ENCODE data around the gene ASXL1.
"Not testable (repeated sequence)": the region's sequence is repeated elsewhere in the genome, so short reads cannot be mapped to it uniquely, and the experiment has no call there.

ASXL1 gene

GRCh38 chr20:32378461-32378860 lies 20.3 kb downstream of the ASXL1 start:
- no peak for TF ChIP-seq CTCF (IDR thresholded peaks at IDR 0.05; ENCODE audit: low read depth, low read length)
- H3K36me3 ChIP-seq, result peaks cover 32% of the 10 kb centered on the region
- no peaks in the 10 kb centered on the region for H3K9me3 ChIP-seq
- H3K27me3 ChIP-seq, result no peaks in the 10 kb centered on the region
- no peaks in the 10 kb centered on the region for H3K4me1 ChIP-seq
- no peak overlapping the region for H3K4me3 ChIP-seq (ENCODE audit: low read depth, low read length)
- no peak for DNase-seq

DNA sequence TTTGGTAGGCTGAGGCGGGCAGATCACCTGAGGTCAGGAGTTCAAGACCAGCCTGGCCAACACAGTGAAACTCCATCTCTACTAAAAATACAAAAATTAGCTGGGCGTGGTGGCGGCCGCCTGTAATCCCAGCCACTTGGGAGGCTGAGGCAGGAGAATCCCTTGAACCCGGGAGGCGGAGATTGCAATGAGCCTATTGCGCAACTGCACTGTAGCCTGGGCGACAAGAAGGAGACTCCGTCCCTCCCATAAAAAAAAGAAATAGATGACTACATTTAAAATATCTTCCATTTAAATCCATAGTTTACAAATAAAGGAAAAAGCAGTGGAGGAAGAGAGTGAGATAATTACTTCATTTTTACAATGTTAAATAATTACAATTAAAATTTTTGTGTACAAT lies 21.9 kb downstream of the ASXL1 start:
- DNase-seq; H3K4me1 ChIP-seq; H3K9me3 ChIP-seq; H3K4me3 ChIP-seq (ENCODE audit: low read depth, low read length); H3K27me3 ChIP-seq: not testable (repeated sequence)
- H3K36me3 ChIP-seq, result peaks cover 20% of the 10 kb centered on the region

GRCh38 chr20:32380745-32381144 lies 22.6 kb downstream of the ASXL1 start:
- Histone ChIP-seq H3K9me3 (no peaks in the 10 kb centered on the region), H3K27me3 (no peaks in the 10 kb centered on the region), H3K4me1 (peaks cover 4% of the 10 kb centered on the region), H3K36me3 (peaks cover 17% of the 10 kb centered on the region), H3K4me3 (ENCODE audit: low read depth, low read length) (no peak overlapping the region)
- no peak for TF ChIP-seq CTCF (IDR thresholded peaks at IDR 0.05; ENCODE audit: low read depth, low read length)
- no peak for DNase-seq

- Histone ChIP-seq H3K4me3 (ENCODE audit: low read depth, low read length) (no peak overlapping the region), H3K36me3 (peaks cover 15% of the 10 kb centered on the region), H3K27me3 (no peaks in the 10 kb centered on the region), H3K9me3 (no peaks in the 10 kb centered on the region), H3K4me1 (peaks cover 8% of the 10 kb centered on the region)
- TF ChIP-seq CTCF (IDR thresholded peaks at IDR 0.05; ENCODE audit: low read depth, low read length), result no peak
- no peak for DNase-seq
These were observed 24.2 kb downstream of the ASXL1 start for GRCh38 chr20:32382102-32382950.

DNA sequence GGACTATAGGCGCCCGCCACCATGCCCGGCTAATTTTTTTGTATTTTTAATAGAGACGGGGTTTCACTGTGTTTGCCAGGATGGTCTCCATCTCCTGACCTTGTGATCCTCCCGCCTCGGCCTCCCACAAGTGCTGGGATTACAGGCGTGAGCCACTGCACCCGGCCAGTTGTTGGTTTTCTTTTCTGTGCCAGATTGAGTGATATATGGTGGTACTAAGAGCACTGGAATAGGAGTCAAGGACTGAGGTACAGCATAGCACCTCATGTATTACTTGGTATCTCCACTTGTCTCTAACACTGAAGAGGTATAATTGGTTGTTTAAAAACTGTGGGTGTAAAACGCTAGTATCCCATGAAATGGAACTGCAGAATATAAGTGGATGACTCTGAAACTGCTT lies 25.3 kb downstream of the ASXL1 start:
- not testable (repeated sequence) for H3K4me3 ChIP-seq (ENCODE audit: low read depth, low read length); DNase-seq; H3K27me3 ChIP-seq; H3K9me3 ChIP-seq
- peaks cover 10% of the 10 kb centered on the region for H3K36me3 ChIP-seq
- peaks cover 12% of the 10 kb centered on the region for H3K4me1 ChIP-seq

DNA sequence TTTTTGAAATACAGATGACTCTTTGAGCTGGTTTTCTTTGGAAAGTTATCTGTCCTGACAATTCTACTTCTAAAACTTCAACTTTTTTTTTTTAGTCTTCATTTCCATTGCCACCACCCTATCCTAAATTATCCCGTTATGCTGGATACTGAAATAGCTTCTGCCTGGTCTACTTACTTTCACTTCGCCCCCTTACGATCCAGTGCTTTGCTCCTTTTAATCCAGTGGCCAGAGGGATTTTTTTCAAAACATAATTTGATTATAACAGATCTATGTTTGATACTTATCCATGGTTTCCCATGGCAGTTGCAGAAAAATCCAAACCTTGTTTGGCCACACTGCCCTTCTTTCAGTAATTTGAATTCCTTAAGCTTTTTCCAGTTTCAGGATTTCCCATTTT lies 27.4 kb downstream of the ASXL1 start:
- DNase-seq, result peak; percentile 21
- H3K9me3 ChIP-seq, result no peaks in the 10 kb centered on the region
- peak overlapping the region; percentile 39 for H3K4me3 ChIP-seq (ENCODE audit: low read depth, low read length)
- H3K27me3 ChIP-seq, result no peaks in the 10 kb centered on the region
- no peak for TF ChIP-seq CTCF (IDR thresholded peaks at IDR 0.05; ENCODE audit: low read depth, low read length)
- H3K36me3 ChIP-seq, result peaks cover 8% of the 10 kb centered on the region
- peaks cover 12% of the 10 kb centered on the region for H3K4me1 ChIP-seq

GRCh38 chr20:32386091-32386490 lies 28.0 kb downstream of the ASXL1 start:
- DNase-seq, result no peak
- Histone ChIP-seq H3K4me1 (peaks cover 12% of the 10 kb centered on the region), H3K4me3 (ENCODE audit: low read depth, low read length) (peak overlapping the region; percentile 39), H3K27me3 (no peaks in the 10 kb centered on the region), H3K36me3 (peaks cover 8% of the 10 kb centered on the region), H3K9me3 (no peaks in the 10 kb centered on the region)
- TF ChIP-seq CTCF (IDR thresholded peaks at IDR 0.05; ENCODE audit: low read depth, low read length), result no peak

All from BE2C (cell line).